Left lung (tissue), 10 donors: ENCODE data around the gene CYP17A1. TPM values are rescaled to one million over a fixed set of nuclear protein-coding genes. Genes with fewer than 3 reads are reported as not detected.

Experiments
- ATAC-seq: fragments of 200-7000 bp; cut with Tn5 transposase; one replicate; pipeline ENCODE4 v1.9.1; 2020; ENCODE audit warnings: moderate library complexity
- DNase-seq, 4 donors: peaks; one replicate each; pipeline ENCODE4 v3.0.0-alpha.2; 2013 to 2020
- H3K27ac ChIP-seq, 2 donors: fragments of 200-600 bp; sonication (generic) in 1 of 2; one replicate each; pipeline versions ENCODE4 v1.5.0 to v1.8.0; 2020 to 2021
- H3K27me3 ChIP-seq, 2 donors: fragments of 200-600 bp; sonication (generic) in 1 of 2; one replicate each; pipeline versions ENCODE4 v1.5.0 to v1.8.0; 2020 to 2021
- H3K36me3 ChIP-seq, 2 donors: fragments of 200-600 bp; sonication (generic) in 1 of 2; one replicate each; pipeline versions ENCODE4 v1.5.0 to v1.8.0; 2020 to 2021
- H3K4me1 ChIP-seq, 2 donors: fragments of 200-600 bp; one replicate each; pipeline ENCODE4 v1.8.0; 2021
- H3K4me3 ChIP-seq, 2 donors: fragments of 200-600 bp; sonication (generic) in 1 of 2; one replicate each; pipeline versions ENCODE4 v1.5.0 to v1.8.0; 2020 to 2021; ENCODE audit warnings: mild to moderate bottlenecking in 1 of 2
- H3K9me3 ChIP-seq, 2 donors: fragments of 200-600 bp; sonication (generic) in 1 of 2; one replicate each; pipeline versions ENCODE4 v1.5.0 to v1.8.0; 2020 to 2021
- intact Hi-C, 2 donors: fragments of 100-400 bp; cut with DNase I; formaldehyde crosslinking; loops; one replicate each; pipeline versions ENCODE4 v1.11.2 to v1.14.2; 2022
- polyA plus RNA-seq, 6 donors: library from polyadenylated mRNA; unstranded; fragments of 120-200 nt; gene quantifications; one replicate each; pipeline ENCODE4 v1.2.1, GENCODE V29; 2013; ENCODE audit not compliant: insufficient read length in 6 of 6
- total RNA-seq, 2 donors: library from RNA; stranded (reverse); fragmentation: NEBNext Ultra II Directional; extraction: Animal tissue kit (Norgen Biotek cat#: 25700); gene quantifications; one replicate each; pipeline ENCODE4 v1.2.1, GENCODE V29; 2021
- TF ChIP-seq, protein P1 (sequence below), 2 donors: fragments of 200-600 bp; sonication (generic) in 1 of 2; IDR thresholded peaks; one replicate each; pipeline versions ENCODE4 v1.5.0 to v1.8.0; 2021; ENCODE audit warnings: antibody characterized with exemption in 2 of 2
- donor health status: DM: no; HTN: yes; CAD: no.
- donor health status: DM: no; HTN: no; CAD: no.

The CYP17A1 gene
- total and polyA plus RNA-seq, 8 donors: 0.28 to 2.1 (median 0.55) TPM; not detected in 2

DNA sequence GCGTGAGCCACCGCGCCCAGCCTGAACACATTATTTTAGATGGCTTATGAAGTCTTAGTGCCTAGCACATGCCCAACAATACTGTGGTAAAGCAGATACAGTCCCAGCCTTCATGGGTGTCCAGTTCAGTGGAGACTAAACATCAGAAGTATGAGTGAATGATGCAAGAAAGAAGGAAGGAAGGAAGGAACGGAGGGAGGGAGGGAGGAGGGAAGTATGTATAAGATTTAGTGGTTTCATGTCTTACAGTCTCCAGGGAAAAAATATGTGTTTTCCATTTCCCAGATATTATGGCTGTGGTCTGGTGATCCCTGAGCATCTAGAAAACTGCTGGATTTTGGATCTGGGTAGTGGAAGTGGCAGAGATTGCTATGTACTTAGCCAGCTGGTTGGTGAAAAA lies 35.0 kb upstream of the CYP17A1 start:
- no peak overlapping the region for H3K4me3 ChIP-seq
- H3K36me3 ChIP-seq: no peaks in the 10 kb centered on the region
- intact Hi-C loops: no loop called here
- H3K27ac ChIP-seq: no peak overlapping the region
- TF ChIP-seq, protein P1, sequence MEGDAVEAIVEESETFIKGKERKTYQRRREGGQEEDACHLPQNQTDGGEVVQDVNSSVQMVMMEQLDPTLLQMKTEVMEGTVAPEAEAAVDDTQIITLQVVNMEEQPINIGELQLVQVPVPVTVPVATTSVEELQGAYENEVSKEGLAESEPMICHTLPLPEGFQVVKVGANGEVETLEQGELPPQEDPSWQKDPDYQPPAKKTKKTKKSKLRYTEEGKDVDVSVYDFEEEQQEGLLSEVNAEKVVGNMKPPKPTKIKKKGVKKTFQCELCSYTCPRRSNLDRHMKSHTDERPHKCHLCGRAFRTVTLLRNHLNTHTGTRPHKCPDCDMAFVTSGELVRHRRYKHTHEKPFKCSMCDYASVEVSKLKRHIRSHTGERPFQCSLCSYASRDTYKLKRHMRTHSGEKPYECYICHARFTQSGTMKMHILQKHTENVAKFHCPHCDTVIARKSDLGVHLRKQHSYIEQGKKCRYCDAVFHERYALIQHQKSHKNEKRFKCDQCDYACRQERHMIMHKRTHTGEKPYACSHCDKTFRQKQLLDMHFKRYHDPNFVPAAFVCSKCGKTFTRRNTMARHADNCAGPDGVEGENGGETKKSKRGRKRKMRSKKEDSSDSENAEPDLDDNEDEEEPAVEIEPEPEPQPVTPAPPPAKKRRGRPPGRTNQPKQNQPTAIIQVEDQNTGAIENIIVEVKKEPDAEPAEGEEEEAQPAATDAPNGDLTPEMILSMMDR (IDR thresholded peaks at IDR 0.05): no peak
- H3K27me3 ChIP-seq: peaks cover 0 to 28% of the 10 kb centered on the region in 2 donors
- H3K9me3 ChIP-seq: no peaks in the 10 kb centered on the region
- ATAC-seq (no peak), DNase-seq (no peak)
- H3K4me1 ChIP-seq: peaks cover 0 to 3% of the 10 kb centered on the region in 2 donors

GRCh38 chr10:102870221-102870620 lies 33.0 kb upstream of the CYP17A1 start:
- peaks cover 0 to 3% of the 10 kb centered on the region in 2 donors for H3K36me3 ChIP-seq
- no peak for ATAC-seq
- intact Hi-C loops: no loop called here
- H3K27ac ChIP-seq: no peak overlapping the region
- H3K27me3 ChIP-seq: peaks cover 0 to 28% of the 10 kb centered on the region in 2 donors
- no peaks in the 10 kb centered on the region for H3K9me3 ChIP-seq
- H3K4me1 ChIP-seq: peaks cover 0 to 3% of the 10 kb centered on the region in 2 donors
- H3K4me3 ChIP-seq: no peak overlapping the region
- no peak for DNase-seq
- TF ChIP-seq, protein P1 (IDR thresholded peaks at IDR 0.05): no peak

GRCh38 chr10:102869258-102870198 lies 32.3 kb upstream of the CYP17A1 start, which contains the start of gene AS3MT:
TSS of gene AS3MT (plus strand) at chr10:102869470. CDS start at chr10:102869593, 123 bp downstream.
- ATAC-seq: peak; percentile 97
- Histone ChIP-seq H3K27ac (no peak within 1 kb of the TSS), H3K4me3 (peak within 1 kb of the TSS; percentile 34 to 37), H3K9me3 (no peaks in the 10 kb centered on the region), H3K27me3 (peaks cover 0 to 28% of the 10 kb centered on the region in 2 donors), H3K36me3 (peaks cover 0 to 6% of the 10 kb centered on the region in 2 donors), H3K4me1 (peaks cover 0 to 3% of the 10 kb centered on the region in 2 donors)
- TF ChIP-seq, protein P1 (IDR thresholded peaks at IDR 0.05): no peak
- intact Hi-C loops: no loop called here
- peak in 3 of 4 donors; percentile 36 to 83 (median 65) for DNase-seq

DNA sequence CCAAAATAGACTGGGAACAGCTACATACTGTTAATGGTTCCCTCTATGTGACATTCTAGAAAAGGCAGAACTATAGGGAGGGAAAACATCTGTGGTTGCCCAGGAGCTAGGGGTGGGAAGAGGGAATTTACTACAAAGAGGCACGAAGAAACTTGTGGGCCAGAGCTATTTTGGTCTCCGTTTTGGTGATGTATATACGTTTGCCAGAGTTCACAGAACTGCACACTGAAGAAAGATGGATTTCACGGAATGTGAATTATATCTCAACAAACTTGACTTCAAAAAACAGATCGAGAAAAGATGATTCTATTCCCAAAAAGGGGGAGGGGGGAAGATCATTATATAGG lies 31.7 kb upstream of the CYP17A1 start:
- TF ChIP-seq, protein P1 (IDR thresholded peaks at IDR 0.05): no peak
- DNase-seq (peak in 1 of 4 donors; percentile 16), ATAC-seq (no peak)
- no peaks in the 10 kb centered on the region for H3K9me3 ChIP-seq
- H3K27me3 ChIP-seq: peaks cover 0 to 28% of the 10 kb centered on the region in 2 donors
- H3K27ac ChIP-seq: no peak overlapping the region
- peak overlapping the region; percentile 34 to 37 for H3K4me3 ChIP-seq
- H3K36me3 ChIP-seq: peaks cover 0 to 6% of the 10 kb centered on the region in 2 donors
- H3K4me1 ChIP-seq: peaks cover 0 to 3% of the 10 kb centered on the region in 2 donors
- intact Hi-C loops: no loop called here

GRCh38 chr10:102865620-102866019 lies 28.4 kb upstream of the CYP17A1 start:
- Histone ChIP-seq H3K27ac (no peak overlapping the region), H3K36me3 (peaks cover 0 to 30% of the 10 kb centered on the region in 2 donors), H3K4me3 (no peak overlapping the region), H3K9me3 (no peaks in the 10 kb centered on the region), H3K4me1 (peaks cover 0 to 3% of the 10 kb centered on the region in 2 donors), H3K27me3 (peaks cover 0 to 23% of the 10 kb centered on the region in 2 donors)
- no peak for ATAC-seq
- intact Hi-C loops: no loop called here
- TF ChIP-seq, protein P1 (IDR thresholded peaks at IDR 0.05): no peak
- no peak for DNase-seq
